Loucy (cell line): Measurements from ENCODE around the gene RNASE13.

Experiments used
- H2AFZ ChIP-seq: fragments of 200-600 bp; sonication (generic); 2 replicates; pipeline ENCODE4 v1.6.0; 2016; ENCODE audit warnings: antibody characterized with exemption, mild to moderate bottlenecking, low read length, moderate library complexity
- H3F3A ChIP-seq: fragments of 200-600 bp; 2 replicates; pipeline ENCODE4 v1.6.0; 2016; ENCODE audit warnings: antibody characterized with exemption, low read depth, mild to moderate bottlenecking
- H3K27me3 ChIP-seq: fragments of 200-600 bp; sonication (generic); 2 replicates; pipeline ENCODE4 v1.6.1; 2014; ENCODE audit warnings: low read length, mild to moderate bottlenecking; ENCODE audit not compliant: insufficient read depth, poor library complexity, severe bottlenecking
- H3K36me3 ChIP-seq: fragments of 200-600 bp; sonication (generic); 2 replicates; pipeline ENCODE4 v1.6.1; 2016; ENCODE audit warnings: low read length; ENCODE audit not compliant: insufficient read depth
- H3K4me1 ChIP-seq: fragments of 200-600 bp; sonication (generic); 2 replicates; pipeline ENCODE4 v1.5.1; 2014; ENCODE audit warnings: low read length, mild to moderate bottlenecking; ENCODE audit not compliant: insufficient read depth, poor library complexity, severe bottlenecking
- H3K4me2 ChIP-seq: fragments of 200-600 bp; sonication (generic); 2 replicates; pipeline ENCODE4 v1.6.0; 2014; ENCODE audit warnings: antibody characterized with exemption, low read length, low read depth, mild to moderate bottlenecking; ENCODE audit not compliant: poor library complexity, severe bottlenecking
- H3K4me3 ChIP-seq: fragments of 200-600 bp; sonication (generic); 2 replicates; pipeline ENCODE4 v1.5.1; 2014; ENCODE audit warnings: low read length, mild to moderate bottlenecking, mixed read lengths; ENCODE audit not compliant: poor library complexity, severe bottlenecking
- H3K79me2 ChIP-seq: fragments of 200-600 bp; sonication (generic); 2 replicates; pipeline ENCODE4 v1.6.1; 2014; ENCODE audit warnings: low read length; ENCODE audit not compliant: insufficient read depth
- H3K9ac ChIP-seq: fragments of 200-600 bp; sonication (generic); 2 replicates; pipeline ENCODE4 v1.6.0; 2014; ENCODE audit warnings: mild to moderate bottlenecking, low read depth, low read length, moderate library complexity; ENCODE audit not compliant: poor library complexity, severe bottlenecking
- H3K9me2 ChIP-seq: fragments of 200-600 bp; sonication (generic); replicated peaks from 2 replicates; pipeline ENCODE4 v1.6.1; 2016; ENCODE audit warnings: low read depth, low read length, mixed read lengths
- H3K9me3 ChIP-seq: fragments of 200-600 bp; sonication (generic); 2 replicates; pipeline ENCODE4 v1.6.1; 2014; ENCODE audit warnings: mild to moderate bottlenecking, antibody characterized with exemption, low read length, low read depth; ENCODE audit not compliant: insufficient read depth
- H4K20me1 ChIP-seq: fragments of 200-600 bp; sonication (generic); 2 replicates; pipeline ENCODE4 v1.6.0; 2014; ENCODE audit warnings: antibody characterized with exemption, low read length, mild to moderate bottlenecking; ENCODE audit not compliant: insufficient read depth, poor library complexity, severe bottlenecking
- EZH2phosphoT487 ChIP-seq: fragments of 200-600 bp; IDR thresholded peaks from 2 replicates; pipeline ENCODE4 v1.6.1; 2018; ENCODE audit warnings: antibody characterized with exemption, mild to moderate bottlenecking, moderate library complexity, borderline replicate concordance
- TF ChIP-seq, protein P1 (sequence below): fragments of 200-600 bp; sonication (generic); conservative IDR thresholded peaks from 2 replicates; pipeline ENCODE4 v1.5.1; 2014; ENCODE audit warnings: mild to moderate bottlenecking, antibody characterized with exemption, low read length

The RNASE13 gene

GRCh38 chr14:20989787-20990600 is 44.6 kb downstream of the RNASE13 start, which contains the start of gene METTL17:
METTL17 (plus strand) TSS chr14:20989980; CDS start chr14:20990003, 23 bp downstream.
- Histone ChIP-seq H3K9me2 (no peaks in the 10 kb centered on the region), H3K36me3 (peaks cover 22% of the 10 kb centered on the region), H3K9ac (peak within 1 kb of the TSS; percentile 84), H4K20me1 (peaks cover 13% of the 10 kb centered on the region), H3K4me2 (peak within 1 kb of the TSS; percentile 73), H3F3A (no peaks in the 10 kb centered on the region), H3K27me3 (no peaks in the 10 kb centered on the region), H3K4me1 (peaks cover 28% of the 10 kb centered on the region), H2AFZ (peak within 1 kb of the TSS; percentile 74), H3K79me2 (peaks cover 35% of the 10 kb centered on the region), H3K4me3 (peak within 1 kb of the TSS; percentile 85), H3K9me3 (no peaks in the 10 kb centered on the region)
- TF ChIP-seq, protein P1, sequence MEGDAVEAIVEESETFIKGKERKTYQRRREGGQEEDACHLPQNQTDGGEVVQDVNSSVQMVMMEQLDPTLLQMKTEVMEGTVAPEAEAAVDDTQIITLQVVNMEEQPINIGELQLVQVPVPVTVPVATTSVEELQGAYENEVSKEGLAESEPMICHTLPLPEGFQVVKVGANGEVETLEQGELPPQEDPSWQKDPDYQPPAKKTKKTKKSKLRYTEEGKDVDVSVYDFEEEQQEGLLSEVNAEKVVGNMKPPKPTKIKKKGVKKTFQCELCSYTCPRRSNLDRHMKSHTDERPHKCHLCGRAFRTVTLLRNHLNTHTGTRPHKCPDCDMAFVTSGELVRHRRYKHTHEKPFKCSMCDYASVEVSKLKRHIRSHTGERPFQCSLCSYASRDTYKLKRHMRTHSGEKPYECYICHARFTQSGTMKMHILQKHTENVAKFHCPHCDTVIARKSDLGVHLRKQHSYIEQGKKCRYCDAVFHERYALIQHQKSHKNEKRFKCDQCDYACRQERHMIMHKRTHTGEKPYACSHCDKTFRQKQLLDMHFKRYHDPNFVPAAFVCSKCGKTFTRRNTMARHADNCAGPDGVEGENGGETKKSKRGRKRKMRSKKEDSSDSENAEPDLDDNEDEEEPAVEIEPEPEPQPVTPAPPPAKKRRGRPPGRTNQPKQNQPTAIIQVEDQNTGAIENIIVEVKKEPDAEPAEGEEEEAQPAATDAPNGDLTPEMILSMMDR = peak; percentile 56
- TF ChIP-seq EZH2phosphoT487 = no peak

- TF ChIP-seq EZH2phosphoT487 = no peak
- TF ChIP-seq, protein P1 = no peak
- Histone ChIP-seq H3K4me2 (peak overlapping the region; percentile 73), H3K4me3 (peak overlapping the region; percentile 85), H3K36me3 (peaks cover 16% of the 10 kb centered on the region), H3K9me2 (no peaks in the 10 kb centered on the region), H3K27me3 (no peaks in the 10 kb centered on the region), H3K4me1 (peaks cover 28% of the 10 kb centered on the region), H3K9me3 (no peaks in the 10 kb centered on the region), H3F3A (no peaks in the 10 kb centered on the region), H3K9ac (peak overlapping the region; percentile 84), H2AFZ (peak overlapping the region; percentile 45; the same call in 1 of the 2 replicates), H3K79me2 (peaks cover 35% of the 10 kb centered on the region), H4K20me1 (peaks cover 13% of the 10 kb centered on the region)
These were observed 45.2 kb downstream of the RNASE13 start for GRCh38 chr14:20989471-20989786.

DNA sequence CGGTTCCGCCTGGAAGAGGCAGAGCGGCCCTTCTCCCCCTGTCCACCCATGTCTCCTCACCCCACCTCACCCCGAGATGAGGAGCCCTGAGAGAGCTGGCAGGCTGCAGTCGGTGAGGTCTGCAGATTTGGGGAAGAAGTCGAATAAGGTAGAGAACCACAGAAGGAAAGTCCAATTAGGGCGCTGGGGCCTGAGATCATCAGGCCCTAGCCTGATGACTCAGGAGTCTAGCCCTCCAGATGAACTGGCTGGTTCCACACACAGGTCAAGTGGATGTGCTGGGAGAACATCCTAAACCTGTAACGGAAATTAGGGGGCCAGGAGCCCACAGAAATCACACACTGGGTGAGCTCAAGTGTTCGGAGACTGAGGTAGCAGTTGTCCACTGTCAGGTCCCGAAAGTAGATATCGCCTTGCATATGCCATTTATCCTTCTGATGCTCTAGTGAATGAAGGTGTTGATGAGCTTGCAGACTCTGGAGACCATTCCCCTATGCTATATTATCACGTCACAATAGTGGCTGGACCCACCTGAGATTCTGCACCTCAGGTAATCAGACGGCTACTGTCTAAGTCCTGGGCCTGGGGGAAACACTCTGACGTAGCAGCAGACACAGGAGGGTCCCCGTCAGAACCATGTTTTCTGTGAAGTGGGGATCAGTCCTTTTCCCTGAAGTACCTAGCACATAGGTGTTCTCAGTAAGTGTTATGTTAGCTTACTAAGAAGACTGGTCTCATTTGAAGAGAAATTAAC is 45.7 kb downstream of the RNASE13 start:
- Histone ChIP-seq H3K9me2 (no peaks in the 10 kb centered on the region), H2AFZ (peak overlapping the region; percentile 45; the same call in 1 of the 2 replicates), H3K36me3 (peaks cover 11% of the 10 kb centered on the region; the same call in 1 of the 2 replicates), H3K4me2 (peak overlapping the region; percentile 73), H3K9me3 (no peaks in the 10 kb centered on the region), H3F3A (no peaks in the 10 kb centered on the region), H3K4me3 (peak overlapping the region; percentile 85), H3K79me2 (peaks cover 35% of the 10 kb centered on the region), H3K4me1 (peaks cover 28% of the 10 kb centered on the region), H4K20me1 (peaks cover 11% of the 10 kb centered on the region), H3K27me3 (no peaks in the 10 kb centered on the region), H3K9ac (peak overlapping the region; percentile 84)
- TF ChIP-seq, protein P1 = no peak
- TF ChIP-seq EZH2phosphoT487 = no peak
